ES-I3 (cell line): Measurements from ENCODE around the gene MRPL2.
A peak's percentile ranks its signal among the peaks of the same experiment; 100 is the strongest.
"Not testable (repeated sequence)": the region's sequence is repeated elsewhere in the genome, so short reads cannot be mapped to it uniquely, and the experiment has no call there.

Experiments
- H3K36me3 ChIP-seq: 2 replicates; pipeline ENCODE4 v1.6.1; 2013; ENCODE audit warnings: mild to moderate bottlenecking, low read length, control low read depth, moderate library complexity; ENCODE audit not compliant: insufficient read depth
- H3K4me1 ChIP-seq: 2 replicates; pipeline ENCODE4 v1.6.1; 2013; ENCODE audit warnings: mild to moderate bottlenecking, control low read depth, low read length; ENCODE audit not compliant: insufficient read depth
- H3K9ac ChIP-seq: 2 replicates; pipeline ENCODE4 v1.6.1; 2013; ENCODE audit warnings: low read depth, mild to moderate bottlenecking, low read length, moderate library complexity
- H3K9me3 ChIP-seq: 2 replicates; pipeline ENCODE4 v1.6.1; 2013; ENCODE audit warnings: mild to moderate bottlenecking, low read length, moderate library complexity; ENCODE audit not compliant: control insufficient read depth, insufficient read depth

The MRPL2 gene

DNA sequence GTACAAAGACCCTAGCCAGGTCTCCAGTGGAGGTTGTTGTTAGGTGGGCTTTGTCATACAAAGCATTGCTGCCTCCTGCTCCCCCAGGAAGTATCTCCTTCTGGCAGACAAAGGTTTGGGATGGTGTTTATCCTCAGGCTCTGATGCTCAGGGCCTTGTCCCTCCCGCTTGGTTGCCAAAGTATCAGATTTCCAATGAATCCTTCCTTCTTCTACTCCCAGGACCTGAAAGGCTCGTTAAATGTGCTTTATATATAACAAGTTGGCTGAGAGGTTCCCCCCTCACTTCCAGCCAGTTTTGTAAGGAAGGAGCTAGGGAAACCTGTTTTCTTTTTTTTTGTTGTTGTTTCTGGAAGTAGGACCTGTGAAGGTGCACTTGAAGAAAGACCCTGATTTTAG is 31.3 kb upstream of the MRPL2 start:
- no peak overlapping the region for H3K9ac ChIP-seq
- no peaks in the 10 kb centered on the region for H3K9me3 ChIP-seq
- H3K36me3 ChIP-seq: no peaks in the 10 kb centered on the region
- H3K4me1 ChIP-seq: peaks cover 25% of the 10 kb centered on the region

- H3K36me3 ChIP-seq: no peaks in the 10 kb centered on the region
- H3K9ac ChIP-seq: no peak overlapping the region
- H3K4me1 ChIP-seq: peaks cover 24% of the 10 kb centered on the region
- no peaks in the 10 kb centered on the region for H3K9me3 ChIP-seq
These were observed 30.8 kb upstream of the MRPL2 start for GRCh38 chr6:43089874-43090558.

DNA sequence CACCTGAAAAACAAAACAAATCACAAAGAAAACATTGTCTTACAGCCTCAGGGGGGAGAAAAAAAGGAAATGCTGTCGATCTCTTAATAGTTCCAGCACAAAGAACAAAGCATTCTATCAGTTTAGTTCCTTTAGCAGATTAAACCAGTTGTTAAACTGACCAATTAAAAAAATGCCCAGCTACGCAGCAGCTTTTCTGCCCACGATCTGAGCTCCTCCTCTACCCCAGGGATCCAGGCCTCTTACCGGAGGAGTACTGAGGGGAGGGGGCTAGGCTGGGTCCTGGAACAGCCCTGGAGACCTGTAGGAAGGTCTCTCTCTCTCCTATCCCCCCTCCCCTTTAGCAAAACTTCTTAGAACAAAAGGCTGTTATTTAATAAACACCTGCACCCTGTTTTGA is 30.2 kb upstream of the MRPL2 start:
- 0 out of 2 replicates have a peak overlapping the region, but pooled peaks have one; percentile 6 for H3K9ac ChIP-seq
- H3K9me3 ChIP-seq: no peaks in the 10 kb centered on the region
- H3K4me1 ChIP-seq: peaks cover 24% of the 10 kb centered on the region
- H3K36me3 ChIP-seq: no peaks in the 10 kb centered on the region

GRCh38 chr6:43088654-43089056 is 29.4 kb upstream of the MRPL2 start:
- no peak overlapping the region for H3K9ac ChIP-seq
- peaks cover 19% of the 10 kb centered on the region for H3K4me1 ChIP-seq
- H3K36me3 ChIP-seq: no peaks in the 10 kb centered on the region
- no peaks in the 10 kb centered on the region for H3K9me3 ChIP-seq

DNA sequence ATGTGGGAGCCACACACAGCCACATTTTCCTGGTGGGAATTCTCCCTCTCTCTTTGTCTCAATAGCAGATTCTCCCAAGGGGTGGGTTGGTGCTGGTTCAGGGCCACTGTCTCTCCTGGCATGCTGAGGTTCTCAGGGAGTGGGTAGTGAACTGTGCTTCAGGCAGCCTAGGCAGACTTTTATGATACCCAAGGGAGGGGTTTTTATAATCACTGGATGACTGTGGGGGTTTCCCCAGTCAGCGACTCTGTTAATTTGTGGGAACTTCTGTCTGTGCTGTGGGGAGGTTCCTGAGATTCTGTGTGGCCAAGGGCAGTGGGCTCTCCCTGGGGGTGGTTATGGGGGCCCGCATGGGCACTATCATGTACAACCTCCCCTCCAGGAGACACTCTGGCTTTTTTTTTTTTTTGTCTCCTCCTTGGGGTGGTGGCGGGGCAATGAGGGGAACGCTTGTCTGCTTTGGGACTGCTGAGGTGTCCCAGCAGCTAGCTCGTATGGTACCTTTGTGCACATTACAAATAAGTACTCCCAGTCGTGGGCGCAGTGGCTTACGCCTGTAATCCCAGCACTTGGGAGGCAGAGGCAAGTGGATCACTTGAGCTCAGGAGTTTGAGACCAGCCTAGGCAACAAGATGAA is 26.9 kb upstream of the MRPL2 start:
- no peaks in the 10 kb centered on the region for H3K36me3 ChIP-seq
- no peak overlapping the region for H3K9ac ChIP-seq
- H3K4me1 ChIP-seq: peaks cover 23% of the 10 kb centered on the region
- H3K9me3 ChIP-seq: no peaks in the 10 kb centered on the region

GRCh38 chr6:43082806-43083655 is 23.8 kb upstream of the MRPL2 start:
- H3K9me3 ChIP-seq: no peaks in the 10 kb centered on the region
- no peaks in the 10 kb centered on the region for H3K36me3 ChIP-seq
- no peak overlapping the region for H3K9ac ChIP-seq
- H3K4me1 ChIP-seq: peaks cover 18% of the 10 kb centered on the region

DNA sequence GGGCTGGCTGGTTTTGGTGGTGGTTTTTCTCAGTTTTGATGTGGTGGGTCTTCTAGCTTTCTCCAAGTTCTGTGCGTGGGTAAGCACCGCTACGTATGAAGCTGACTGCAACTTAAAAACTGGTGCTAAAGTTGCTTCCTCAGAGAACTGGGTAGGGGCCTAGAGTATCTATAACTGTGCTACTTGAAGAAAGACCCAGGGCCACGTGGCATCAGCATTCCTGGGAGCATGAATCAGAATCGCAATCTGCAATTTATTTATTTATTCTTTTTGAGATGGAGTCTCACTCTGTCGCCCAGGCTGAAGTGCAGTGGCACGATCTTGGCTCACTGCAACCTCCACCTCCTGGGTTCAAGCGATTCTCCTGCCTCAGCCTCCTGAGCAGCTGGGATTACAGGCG is 22.7 kb upstream of the MRPL2 start:
- not testable (repeated sequence) for H3K9ac ChIP-seq, H3K36me3 ChIP-seq, H3K9me3 ChIP-seq
- H3K4me1 ChIP-seq: peaks cover 22% of the 10 kb centered on the region

DNA sequence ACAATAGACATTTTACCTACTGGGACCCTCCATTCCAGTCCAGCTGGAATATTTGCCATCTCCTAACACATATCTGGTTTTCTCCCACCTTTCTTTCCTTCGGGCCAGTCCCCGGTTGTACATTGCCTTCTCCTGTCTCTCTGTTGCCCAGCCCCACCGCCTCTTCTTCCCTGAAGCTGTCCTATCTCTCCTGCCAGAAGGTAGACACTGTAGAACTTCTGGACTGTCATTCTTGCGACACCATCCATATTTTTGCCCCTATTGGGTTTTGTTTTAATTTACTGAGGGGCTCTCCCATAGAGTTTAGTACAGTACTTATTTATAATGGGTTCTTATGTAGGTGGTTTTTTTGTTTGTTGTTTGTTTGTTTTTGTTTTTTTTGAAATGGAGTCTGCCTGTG is 21.8 kb upstream of the MRPL2 start:
- Histone ChIP-seq H3K4me1 (peaks cover 22% of the 10 kb centered on the region), H3K9me3 (no peaks in the 10 kb centered on the region), H3K36me3 (no peaks in the 10 kb centered on the region), H3K9ac (no peak overlapping the region)

DNA sequence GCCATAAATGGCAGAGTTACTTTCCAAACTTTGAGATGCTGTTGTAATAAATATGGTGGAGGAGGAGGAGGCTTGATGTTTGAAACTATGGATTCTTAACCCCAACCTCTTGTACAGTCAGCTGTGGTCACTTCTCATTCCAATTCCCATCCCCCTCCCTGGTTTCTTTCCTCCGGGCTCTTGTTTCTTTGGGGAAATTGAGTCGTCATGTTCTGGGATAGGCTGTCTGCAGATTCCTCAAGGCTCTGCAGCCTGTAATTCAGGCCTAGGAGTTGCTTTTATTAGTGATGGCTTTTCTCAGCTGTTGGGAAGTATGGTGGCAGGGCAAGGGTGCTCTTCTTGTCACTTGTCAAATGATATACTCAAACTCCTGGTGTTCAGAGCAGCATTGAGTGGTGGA is 19.5 kb upstream of the MRPL2 start:
- no peaks in the 10 kb centered on the region for H3K36me3 ChIP-seq
- no peak overlapping the region; the same call in 1 of the 2 replicates for H3K9ac ChIP-seq
- peaks cover 30% of the 10 kb centered on the region for H3K4me1 ChIP-seq
- H3K9me3 ChIP-seq: no peaks in the 10 kb centered on the region

DNA sequence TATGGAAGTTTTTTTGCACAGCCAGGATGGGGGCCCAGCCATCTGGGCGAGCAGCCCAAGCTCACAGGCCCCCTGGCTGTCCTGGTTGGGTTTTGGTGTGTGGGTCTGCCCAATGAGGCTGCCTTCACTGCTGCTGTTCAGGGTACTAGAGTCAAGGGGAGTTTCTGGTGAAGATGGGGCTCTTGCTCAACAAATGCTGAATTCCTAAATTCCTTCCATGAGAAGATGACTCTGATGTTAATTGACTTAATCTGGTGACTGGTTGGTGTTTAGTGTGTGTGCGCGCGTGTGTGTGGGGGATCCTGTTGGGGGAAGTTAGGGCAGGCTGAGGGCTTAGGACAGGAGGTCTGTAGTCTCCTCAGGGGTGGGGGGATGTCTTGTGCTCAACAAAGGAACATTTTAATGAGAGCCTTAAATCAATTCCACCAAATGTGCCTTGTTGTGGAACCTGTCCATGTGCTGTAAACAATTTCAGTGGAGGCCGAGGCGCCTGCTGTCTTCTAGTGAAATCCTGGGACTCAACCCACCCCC is 18.8 kb upstream of the MRPL2 start:
- Histone ChIP-seq H3K4me1 (peaks cover 26% of the 10 kb centered on the region), H3K9me3 (no peaks in the 10 kb centered on the region), H3K9ac (peak overlapping the region; percentile 84)

GRCh38 chr6:43077333-43077809 is 18.1 kb upstream of the MRPL2 start:
- Histone ChIP-seq H3K9ac (peak overlapping the region; percentile 84), H3K4me1 (peaks cover 21% of the 10 kb centered on the region), H3K9me3 (no peaks in the 10 kb centered on the region), H3K36me3 (peaks cover 3% of the 10 kb centered on the region; the same call in 1 of the 2 replicates)

More for the DNA sequence above, 18.8 kb upstream of the MRPL2 start:
- no peaks in the 10 kb centered on the region for H3K36me3 ChIP-seq

DNA sequence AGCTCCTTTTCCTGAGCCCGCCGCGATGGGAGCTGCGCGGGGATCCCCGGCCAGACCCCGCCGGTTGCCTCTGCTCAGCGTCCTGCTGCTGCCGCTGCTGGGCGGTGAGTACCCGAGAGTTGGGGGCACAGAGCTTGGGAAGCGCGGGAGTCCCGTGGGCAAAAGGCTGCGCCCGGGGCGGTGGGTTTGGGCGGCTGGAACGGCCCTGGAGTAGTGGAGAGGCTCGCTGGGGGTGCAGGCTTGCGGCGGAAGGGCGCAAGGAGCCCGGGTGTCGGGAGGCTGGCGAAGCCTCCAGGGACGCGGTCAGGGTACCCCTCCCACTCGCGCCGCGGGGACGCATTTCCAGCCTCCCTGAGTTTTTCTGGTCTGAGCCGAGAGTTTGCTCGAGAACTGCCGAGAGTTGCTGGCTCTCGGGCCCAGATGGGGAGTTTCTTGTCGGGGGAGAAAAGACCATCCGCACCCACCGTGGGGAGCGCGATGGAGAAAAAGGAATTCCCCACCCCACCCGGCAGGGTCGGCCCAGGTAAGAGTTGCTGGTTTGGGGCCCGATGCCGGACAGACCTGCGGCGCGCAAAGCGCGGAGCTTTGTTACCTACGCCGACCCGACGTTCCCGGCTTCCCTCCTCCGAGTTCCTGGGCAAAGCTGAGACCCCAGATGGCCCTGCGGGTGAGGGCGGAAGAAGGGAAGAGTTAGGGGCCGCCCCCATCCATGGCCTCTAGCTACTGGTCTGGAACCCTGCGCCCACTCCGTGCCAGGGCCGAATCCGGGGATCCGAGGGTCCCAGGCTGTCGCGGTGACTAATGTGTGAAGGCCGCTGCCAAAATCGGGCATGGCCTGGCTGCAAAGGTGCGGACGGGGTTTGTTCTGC is 17.5 kb upstream of the MRPL2 start:
- Histone ChIP-seq H3K9ac (peak overlapping the region; percentile 84), H3K4me1 (peaks cover 21% of the 10 kb centered on the region), H3K9me3 (no peaks in the 10 kb centered on the region), H3K36me3 (peaks cover 5% of the 10 kb centered on the region; the same call in 1 of the 2 replicates)

DNA sequence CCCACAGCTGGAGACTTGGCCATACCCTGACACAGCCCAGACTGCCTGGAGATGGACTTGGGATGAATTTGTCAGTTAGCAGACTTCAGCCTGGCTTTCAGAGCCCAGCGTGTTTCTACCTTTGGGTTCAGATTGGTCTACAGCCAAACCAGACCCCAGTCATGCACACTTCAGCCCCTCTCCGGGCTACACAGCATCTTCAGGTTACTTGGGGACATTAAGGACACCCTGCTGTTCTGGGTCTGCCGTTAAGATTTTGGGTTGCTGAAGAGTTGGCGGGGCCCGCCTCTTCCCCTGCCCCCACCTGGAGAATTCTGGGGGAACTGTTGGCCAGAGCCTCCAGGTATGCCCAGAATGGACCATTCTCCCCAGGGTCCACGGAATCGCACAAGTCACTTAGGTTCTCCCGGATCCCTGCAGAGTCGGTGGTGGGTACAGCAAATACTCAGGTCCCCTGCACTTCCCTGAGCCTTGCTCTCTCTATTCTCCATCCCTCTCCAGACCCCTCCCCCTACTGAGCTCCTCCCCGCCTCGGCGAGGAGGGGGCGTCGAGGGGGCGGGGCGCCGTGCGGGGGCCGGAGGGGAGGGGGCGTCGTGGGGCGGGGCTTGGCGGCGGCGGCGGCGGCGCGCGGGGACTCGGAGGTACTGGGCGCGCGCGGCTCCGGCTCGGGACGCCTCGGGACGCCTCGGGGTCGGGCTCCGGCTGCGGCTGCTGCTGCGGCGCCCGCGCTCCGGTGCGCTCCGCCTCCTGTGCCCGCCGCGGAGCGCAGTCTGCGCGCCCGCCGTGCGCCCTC is 16.6 kb upstream of the MRPL2 start, which contains the start of gene PTK7:
Gene PTK7 (plus strand): TSS at position 645 of the 794 bp plus-strand sequence. CDS start 175 bp downstream, outside the sequence.
- Histone ChIP-seq H3K36me3 (peaks cover 5% of the 10 kb centered on the region; the same call in 1 of the 2 replicates), H3K9me3 (no peaks in the 10 kb centered on the region), H3K4me1 (peaks cover 21% of the 10 kb centered on the region), H3K9ac (peak within 1 kb of the TSS; percentile 86)
